HepG2 (cell line): Measurements from ENCODE around the gene UEVLD. TPM values are rescaled to one million over a fixed set of nuclear protein-coding genes. Genes with fewer than 3 reads are reported as not detected.

Experiments
- ATAC-seq: fragments of 200-7000 bp; cut with Tn5 transposase; 3 replicates; pipeline ENCODE4 v1.9.1; 2020; ENCODE audit warnings: mild to moderate bottlenecking, moderate library complexity
- BruUV-seq: library from RNA; stranded (reverse); fragments of 400-500 nt; replicated peaks from 2 replicates; lab custom pipeline; 2021; lab: Mats Ljungman, UMichigan
- CTCF ChIA-PET: fragments of 300-600 bp; formaldehyde crosslinking; extraction: SDS; loops from one replicate; lab custom pipeline; 2021; ENCODE audit warnings: low total read pairs, inconsistent platforms, low intra/inter-chr PET ratio; lab: Yijun Ruan, JAX
- POLR2A ChIA-PET: fragments of 350-600 bp; sonication (Branson Sonifier 250); formaldehyde crosslinking; loops from one replicate; lab custom pipeline; 2020; ENCODE audit warnings: antibody characterized with exemption, inconsistent platforms; lab: Yijun Ruan, JAX
- DNase-seq: peaks from one replicate; pipeline ENCODE4 v3.0.0-alpha.2; 2015; ENCODE audit warnings: low spot score
- FAIRE-seq: peaks from 3 replicates; lab custom pipeline; 2011; peaks lifted over from hg19 to GRCh38; lab: Jason Lieb, UNC
- H2AFZ ChIP-seq: one replicate; pipeline ENCODE4 v1.6.1; 2011; ENCODE audit warnings: low read length, inconsistent platforms
- H3K27ac ChIP-seq: fragments of 300-600 bp; 3 replicates; pipeline ENCODE4 v1.8.0; 2011; ENCODE audit warnings: mixed run types, mild to moderate bottlenecking, mixed read lengths, low read length, inconsistent platforms; ENCODE audit not compliant: insufficient read depth; ENCODE audit errors: extremely low read length
- H3K27me3 ChIP-seq, 2 experiments: fragments of 200-600 bp in 1 of 2; 2 replicates in 1 of 2; 3 replicates in 1 of 2; pipeline versions ENCODE4 v1.6.0 to v1.8.0; 2011; ENCODE audit warnings: low read length in 2 of 2, mild to moderate bottlenecking in 2 of 2, moderate library complexity in 2 of 2, inconsistent platforms in 1 of 2; ENCODE audit not compliant: insufficient read depth in 2 of 2, control insufficient read depth in 1 of 2
- H3K36me3 ChIP-seq, 2 experiments: fragments of 200-600 bp in 1 of 2; replicated peaks in 1 of 2; 2 replicates in 1 of 2; 3 replicates in 1 of 2; pipeline versions ENCODE4 v1.5.1 to v1.8.0; 2011; ENCODE audit warnings: low read length in 2 of 2, inconsistent platforms in 1 of 2; ENCODE audit not compliant: insufficient read depth in 2 of 2, control insufficient read depth in 1 of 2
- H3K4me1 ChIP-seq: 2 replicates; pipeline ENCODE4 v1.5.1; 2012; ENCODE audit warnings: low read length, inconsistent platforms; ENCODE audit not compliant: insufficient read depth
- H3K4me2 ChIP-seq: 2 replicates; pipeline ENCODE4 v1.6.0; 2011; ENCODE audit warnings: low read depth, low read length, inconsistent platforms
- H3K4me3 ChIP-seq, 3 experiments: fragments of 200-600 bp in 1 of 3; sonication (generic), shearing (Covaris generic) in 1 of 3; replicated peaks in 1 of 3; 2 replicates each; pipeline ENCODE4 v1.5.1; 2011 to 2016; ENCODE audit warnings: low read length in 3 of 3, inconsistent platforms in 2 of 3, low read depth in 2 of 3, mild to moderate bottlenecking in 2 of 3, control low read depth in 1 of 3, mixed read lengths in 1 of 3; ENCODE audit not compliant: insufficient read depth in 1 of 3
- H3K79me2 ChIP-seq: one replicate; pipeline ENCODE4 v1.6.1; 2011; ENCODE audit warnings: low read length, inconsistent platforms; ENCODE audit not compliant: insufficient read depth
- H3K9ac ChIP-seq: 2 replicates; pipeline ENCODE4 v1.6.0; 2011; ENCODE audit warnings: mild to moderate bottlenecking, low read depth, low read length, inconsistent platforms; ENCODE audit not compliant: insufficient read depth
- H3K9me3 ChIP-seq: 2 replicates; pipeline ENCODE4 v1.5.1; 2012; ENCODE audit warnings: mild to moderate bottlenecking, low read length
- H4K20me1 ChIP-seq: 2 replicates; pipeline ENCODE4 v1.6.0; 2011; ENCODE audit warnings: inconsistent platforms, mild to moderate bottlenecking, low read length, moderate library complexity; ENCODE audit not compliant: insufficient read depth
- CC2D1A ChIP-seq: sonication (generic); formaldehyde crosslinking; IDR thresholded peaks from 2 replicates; pipeline ENCODE4 v1.8.1; 2023; ENCODE audit warnings: mild to moderate bottlenecking, missing genetic modification reagents
- ISX ChIP-seq: sonication (generic); formaldehyde crosslinking; conservative IDR thresholded peaks from 2 replicates; pipeline ENCODE4 v1.5.0; 2020; ENCODE audit warnings: missing genetic modification reagents
- MAF1 ChIP-seq: sonication (generic); formaldehyde crosslinking; IDR thresholded peaks from 2 replicates; pipeline ENCODE4 v1.5.0; 2020; ENCODE audit warnings: missing genetic modification reagents, borderline replicate concordance
- MBD4 ChIP-seq: IDR thresholded peaks from 2 replicates; pipeline ENCODE4 v1.6.1; 2012; ENCODE audit warnings: low read length, inconsistent platforms, borderline replicate concordance
- RFXANK ChIP-seq: IDR thresholded peaks from 2 replicates; pipeline ENCODE4 v1.6.1; 2016
- RFXAP ChIP-seq: sonication (generic); formaldehyde crosslinking; IDR thresholded peaks from 2 replicates; pipeline ENCODE4 v1.4.0; 2020; ENCODE audit warnings: missing genetic modification reagents, borderline replicate concordance
- SIN3A ChIP-seq: IDR thresholded peaks from 2 replicates; pipeline ENCODE4 v1.6.1; 2011; ENCODE audit warnings: low read depth, mild to moderate bottlenecking, control low read depth, low read length, borderline replicate concordance
- SIX1 ChIP-seq: sonication (generic); formaldehyde crosslinking; IDR thresholded peaks from 2 replicates; pipeline ENCODE4 v1.4.0; 2020; ENCODE audit warnings: missing genetic modification reagents, borderline replicate concordance
- SIX4 ChIP-seq: sonication (generic); formaldehyde crosslinking; IDR thresholded peaks from 2 replicates; pipeline ENCODE4 v1.4.0; 2020; ENCODE audit warnings: missing genetic modification reagents
- WIZ ChIP-seq: sonication (generic); formaldehyde crosslinking; IDR thresholded peaks from 2 replicates; pipeline ENCODE4 v1.5.1; 2020; ENCODE audit warnings: mild to moderate bottlenecking, missing genetic modification reagents
- ZBTB37 ChIP-seq: sonication (generic); formaldehyde crosslinking; IDR thresholded peaks from 2 replicates; pipeline ENCODE4 v1.4.0; 2020; ENCODE audit warnings: mild to moderate bottlenecking, missing genetic modification reagents
- ZNF33B ChIP-seq: sonication (generic); formaldehyde crosslinking; IDR thresholded peaks from 2 replicates; pipeline ENCODE4 v1.5.1; 2020; ENCODE audit warnings: mild to moderate bottlenecking, missing genetic modification reagents
- ZNF703 ChIP-seq: sonication (generic); formaldehyde crosslinking; IDR thresholded peaks from 2 replicates; pipeline ENCODE4 v1.5.1; 2020; ENCODE audit warnings: missing genetic modification reagents, mild to moderate bottlenecking, moderate library complexity, borderline replicate concordance
- ZNF749 ChIP-seq: sonication (generic); formaldehyde crosslinking; IDR thresholded peaks from 2 replicates; pipeline ENCODE4 v1.8.0; 2022; ENCODE audit warnings: mild to moderate bottlenecking, missing genetic modification reagents, moderate library complexity, borderline replicate concordance
- ZNF766 ChIP-seq: sonication (generic); formaldehyde crosslinking; IDR thresholded peaks from 2 replicates; pipeline ENCODE4 v1.5.0; 2020; ENCODE audit warnings: missing genetic modification reagents, borderline replicate concordance
- in situ Hi-C: cut with HindIII; loops from 2 replicates; pipeline ENCODE4 v1.10.0; 2017; ENCODE audit warnings: low pct_unique_long_range_greater_than_20kb; ENCODE audit not compliant: extremely low pct_ligation_motif_present
- intact Hi-C: fragments of 100-400 bp; cut with micrococcal nuclease; formaldehyde crosslinking; loops from one replicate; pipeline ENCODE4 v1.10.0; 2022; ENCODE audit not compliant: unreplicated experiment
- polyA plus RNA-seq, 8 experiments: library from polyadenylated mRNA; depleted of rRNA in 3 of 8; stranded (reverse) in 7 of 8; unstranded in 1 of 8; fragments of >200 nt; fragmentation: Illumina TruSeq in 4 of 8; extraction: Trizol in 4 of 8; gene quantifications; 2 replicates each; pipeline versions ENCODE4 v1.2.1 to v1.2.3, GENCODE V29; 2011 to 2016; ENCODE audit warnings: low read depth in 4 of 8, missing spikeins in 1 of 8, mixed read lengths in 1 of 8; ENCODE audit not compliant: insufficient read depth in 1 of 8
- total RNA-seq, 5 experiments: library from RNA; depleted of rRNA; stranded (reverse); fragments of >200 nt; fragmentation: Illumina TruSeq; extraction: Trizol; gene quantifications; 2 replicates each; pipeline ENCODE4 v1.2.3, GENCODE V29; 2016; ENCODE audit warnings: low read depth in 1 of 5
- TF ChIP-seq, protein P1 (sequence below): sonication (generic); formaldehyde crosslinking; conservative IDR thresholded peaks from 2 replicates; pipeline ENCODE4 v1.5.0; 2020; ENCODE audit warnings: missing genetic modification reagents
- TF ChIP-seq, protein P2 (sequence below): sonication (generic); formaldehyde crosslinking; IDR thresholded peaks from 2 replicates; pipeline ENCODE4 v1.4.0; 2020; ENCODE audit warnings: mild to moderate bottlenecking, missing genetic modification reagents
- TF ChIP-seq, protein P3 (sequence below): sonication (generic); formaldehyde crosslinking; IDR thresholded peaks from 2 replicates; pipeline ENCODE4 v1.5.1; 2020; ENCODE audit warnings: missing genetic modification reagents, mild to moderate bottlenecking, borderline replicate concordance
- TF ChIP-seq, protein P4 (sequence below): sonication (generic); formaldehyde crosslinking; IDR thresholded peaks from 2 replicates; pipeline ENCODE4 v1.4.0; 2020; ENCODE audit warnings: missing genetic modification reagents, low read depth, mild to moderate bottlenecking, borderline replicate concordance

UEVLD gene
- total and polyA plus RNA-seq, 2 of the 13 experiments (the other 11 are each of a cell fraction or from before 2014, with no cell fraction given): 5.7 to 13.7 TPM

DNA sequence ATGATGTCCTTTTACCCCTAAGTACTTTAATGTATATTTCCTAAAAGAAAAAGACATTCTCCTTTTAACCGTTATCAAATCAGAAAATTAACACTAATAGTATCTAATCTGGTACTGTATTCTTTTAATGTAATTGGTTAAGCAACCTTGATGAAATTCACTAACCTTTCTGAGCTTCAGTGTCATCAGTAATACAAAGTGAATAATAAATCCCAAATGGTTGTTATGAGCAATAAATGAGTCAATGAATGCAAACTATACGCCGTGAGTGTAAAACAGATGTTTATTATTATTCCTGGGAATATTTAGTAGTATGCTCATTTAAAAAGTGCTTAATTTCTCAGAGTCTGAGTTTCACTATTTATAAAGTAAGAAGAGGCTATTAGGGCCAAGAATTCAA, 21.5 kb downstream of the UEVLD start (continued):
- TF ChIP-seq, protein P1, sequence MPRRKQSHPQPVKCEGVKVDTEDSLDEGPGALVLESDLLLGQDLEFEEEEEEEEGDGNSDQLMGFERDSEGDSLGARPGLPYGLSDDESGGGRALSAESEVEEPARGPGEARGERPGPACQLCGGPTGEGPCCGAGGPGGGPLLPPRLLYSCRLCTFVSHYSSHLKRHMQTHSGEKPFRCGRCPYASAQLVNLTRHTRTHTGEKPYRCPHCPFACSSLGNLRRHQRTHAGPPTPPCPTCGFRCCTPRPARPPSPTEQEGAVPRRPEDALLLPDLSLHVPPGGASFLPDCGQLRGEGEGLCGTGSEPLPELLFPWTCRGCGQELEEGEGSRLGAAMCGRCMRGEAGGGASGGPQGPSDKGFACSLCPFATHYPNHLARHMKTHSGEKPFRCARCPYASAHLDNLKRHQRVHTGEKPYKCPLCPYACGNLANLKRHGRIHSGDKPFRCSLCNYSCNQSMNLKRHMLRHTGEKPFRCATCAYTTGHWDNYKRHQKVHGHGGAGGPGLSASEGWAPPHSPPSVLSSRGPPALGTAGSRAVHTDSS: no peak
- TF ChIP-seq, protein P2, sequence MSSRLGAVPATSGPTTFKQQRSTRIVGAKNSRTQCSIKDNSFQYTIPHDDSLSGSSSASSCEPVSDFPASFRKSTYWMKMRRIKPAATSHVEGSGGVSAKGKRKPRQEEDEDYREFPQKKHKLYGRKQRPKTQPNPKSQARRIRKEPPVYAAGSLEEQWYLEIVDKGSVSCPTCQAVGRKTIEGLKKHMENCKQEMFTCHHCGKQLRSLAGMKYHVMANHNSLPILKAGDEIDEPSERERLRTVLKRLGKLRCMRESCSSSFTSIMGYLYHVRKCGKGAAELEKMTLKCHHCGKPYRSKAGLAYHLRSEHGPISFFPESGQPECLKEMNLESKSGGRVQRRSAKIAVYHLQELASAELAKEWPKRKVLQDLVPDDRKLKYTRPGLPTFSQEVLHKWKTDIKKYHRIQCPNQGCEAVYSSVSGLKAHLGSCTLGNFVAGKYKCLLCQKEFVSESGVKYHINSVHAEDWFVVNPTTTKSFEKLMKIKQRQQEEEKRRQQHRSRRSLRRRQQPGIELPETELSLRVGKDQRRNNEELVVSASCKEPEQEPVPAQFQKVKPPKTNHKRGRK (CRISPR knock-in tag): no peak
- TF ChIP-seq SIN3A: no peak
- no peak for TF ChIP-seq RFXAP (CRISPR knock-in tag)
- no peak for TF ChIP-seq SIX1 (CRISPR knock-in tag)
- TF ChIP-seq CC2D1A (CRISPR knock-in tag): no peak
- no peak for TF ChIP-seq ZNF749 (CRISPR knock-in tag)
- TF ChIP-seq ZNF703 (CRISPR knock-in tag): no peak

DNA sequence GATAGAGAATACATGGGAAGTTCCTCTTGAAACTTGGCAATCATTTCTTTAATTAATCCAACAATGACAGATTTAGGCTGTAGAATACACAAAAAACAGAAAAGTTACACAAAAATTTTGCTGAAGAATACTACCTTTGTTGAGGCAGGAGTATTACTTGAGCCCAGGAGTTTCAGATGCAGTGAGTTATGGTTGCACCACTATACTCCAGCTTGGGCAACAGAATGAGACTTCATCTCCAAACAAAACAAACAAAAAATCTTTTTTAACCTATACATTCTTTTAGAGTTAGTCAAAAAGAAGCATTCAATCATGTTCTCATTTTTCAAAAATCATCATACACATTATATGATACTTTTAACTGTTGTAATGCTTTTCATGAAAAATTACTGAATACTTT, 22.1 kb downstream of the UEVLD start:
- Histone ChIP-seq H3K4me2 (no peak overlapping the region), H3K4me1 (no peaks in the 10 kb centered on the region), H4K20me1 (no peaks in the 10 kb centered on the region), H3K27ac (no peak overlapping the region), H3K4me3 (no peak overlapping the region), H3K27me3 (no peaks in the 10 kb centered on the region), H3K79me2 (no peaks in the 10 kb centered on the region), H3K36me3 (peaks cover 3 to 14% of the 10 kb centered on the region in 2 experiments), H3K9me3 (no peaks in the 10 kb centered on the region), H2AFZ (no peak overlapping the region), H3K9ac (no peak overlapping the region)
- POLR2A ChIA-PET: no interaction called here
- no peak for ATAC-seq
- DNase-seq: no peak
- in situ Hi-C loops: no loop called here
- intact Hi-C loops: no loop called here
- FAIRE-seq: no peak
- BruUV-seq: no TSS peak
- CTCF ChIA-PET: no interaction called here
- TF ChIP-seq ISX (CRISPR knock-in tag): no peak
- TF ChIP-seq, protein P3, sequence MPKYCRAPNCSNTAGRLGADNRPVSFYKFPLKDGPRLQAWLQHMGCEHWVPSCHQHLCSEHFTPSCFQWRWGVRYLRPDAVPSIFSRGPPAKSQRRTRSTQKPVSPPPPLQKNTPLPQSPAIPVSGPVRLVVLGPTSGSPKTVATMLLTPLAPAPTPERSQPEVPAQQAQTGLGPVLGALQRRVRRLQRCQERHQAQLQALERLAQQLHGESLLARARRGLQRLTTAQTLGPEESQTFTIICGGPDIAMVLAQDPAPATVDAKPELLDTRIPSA (CRISPR knock-in tag): no peak
- no peak for TF ChIP-seq SIX4 (CRISPR knock-in tag)
- no peak for TF ChIP-seq MBD4
- TF ChIP-seq, protein P4, sequence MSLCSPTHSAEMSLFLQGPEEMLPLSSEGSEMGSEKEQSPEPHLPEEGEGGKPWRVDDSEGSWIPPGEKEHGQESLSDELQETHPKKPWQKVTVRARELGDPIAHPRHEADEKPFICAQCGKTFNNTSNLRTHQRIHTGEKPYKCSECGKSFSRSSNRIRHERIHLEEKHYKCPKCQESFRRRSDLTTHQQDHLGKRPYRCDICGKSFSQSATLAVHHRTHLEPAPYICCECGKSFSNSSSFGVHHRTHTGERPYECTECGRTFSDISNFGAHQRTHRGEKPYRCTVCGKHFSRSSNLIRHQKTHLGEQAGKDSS (CRISPR knock-in tag): no peak
- no peak for TF ChIP-seq ZNF33B (CRISPR knock-in tag)
- no peak for TF ChIP-seq MAF1 (CRISPR knock-in tag)
- TF ChIP-seq ZBTB37 (CRISPR knock-in tag): no peak
- TF ChIP-seq WIZ (CRISPR knock-in tag): no peak
- no peak for TF ChIP-seq ZNF766 (CRISPR knock-in tag)
- TF ChIP-seq RFXANK (CRISPR knock-in tag): no peak
